D341Med (cell line): Measurements from ENCODE around the gene MCF2L.
"Not testable (repeated sequence)": the region's sequence is repeated elsewhere in the genome, so short reads cannot be mapped to it uniquely, and the experiment has no call there.

Experiments
- DNase-seq: peaks from one replicate; pipeline ENCODE4 v3.0.0; 2012; ENCODE audit warnings: low spot score

The MCF2L gene

DNA sequence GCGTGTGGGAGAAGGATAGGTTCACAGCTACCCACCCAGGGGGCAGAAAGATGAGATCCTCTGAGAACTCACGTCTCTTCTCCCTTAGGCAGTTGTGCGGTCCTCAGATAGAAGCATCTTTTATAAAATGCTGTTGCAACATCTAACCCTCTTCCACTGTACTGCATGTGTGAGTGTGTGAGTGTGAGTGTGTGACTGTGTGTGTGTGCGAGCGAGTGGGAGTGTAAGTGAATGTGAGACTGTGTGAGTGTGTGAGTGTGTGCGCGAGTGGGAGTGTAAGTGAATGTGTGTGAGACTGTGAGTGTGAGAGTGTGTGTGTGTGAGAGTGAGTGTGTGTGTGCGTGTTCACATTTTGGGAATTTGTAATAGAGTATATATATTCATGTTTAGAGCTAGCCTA, 81.0 kb downstream of the MCF2L start:
- no peak for DNase-seq

GRCh38 chr13:113050734-113051431, 81.9 kb downstream of the MCF2L start:
- no peak for DNase-seq

DNA sequence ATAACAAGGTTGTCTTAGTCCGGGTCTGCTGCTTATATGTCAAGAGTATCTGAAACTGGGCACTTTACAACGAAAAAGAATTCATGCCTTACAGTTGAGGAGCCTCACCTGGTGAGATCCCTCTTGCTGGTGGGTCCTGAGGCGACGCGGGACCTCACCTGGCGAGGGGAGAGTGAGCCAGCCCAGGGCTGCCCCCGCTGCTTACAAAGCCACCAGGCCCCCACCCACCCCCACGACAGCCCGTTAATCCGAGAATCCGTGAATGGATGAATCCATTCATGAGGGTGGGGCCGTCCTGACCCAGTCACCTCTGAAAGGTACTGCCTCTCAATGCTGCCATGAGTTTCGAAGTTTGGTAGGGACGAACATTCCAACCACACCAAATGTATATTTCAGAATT, 82.6 kb downstream of the MCF2L start:
- DNase-seq = no peak

DNA sequence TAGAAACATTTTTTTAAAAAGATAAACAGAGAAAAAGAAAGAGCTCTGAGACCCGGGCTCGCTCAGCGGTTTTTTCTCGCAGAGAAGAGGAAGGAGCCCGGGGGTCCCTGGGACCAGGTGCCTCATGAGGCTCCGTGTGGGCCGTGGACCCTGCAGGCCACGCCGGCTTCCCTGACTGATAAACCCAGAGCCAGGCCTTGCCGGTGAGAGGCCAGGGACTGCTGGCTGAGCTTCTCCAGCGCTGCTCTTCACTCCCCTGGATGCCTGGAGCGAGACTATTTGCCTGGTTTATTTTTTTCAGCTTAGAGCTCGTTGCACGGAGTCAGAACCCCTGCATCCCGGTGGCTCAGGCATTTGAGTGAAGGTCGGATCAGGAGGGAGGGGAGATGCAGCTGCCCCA, 83.2 kb downstream of the MCF2L start:
- no peak for DNase-seq

DNA sequence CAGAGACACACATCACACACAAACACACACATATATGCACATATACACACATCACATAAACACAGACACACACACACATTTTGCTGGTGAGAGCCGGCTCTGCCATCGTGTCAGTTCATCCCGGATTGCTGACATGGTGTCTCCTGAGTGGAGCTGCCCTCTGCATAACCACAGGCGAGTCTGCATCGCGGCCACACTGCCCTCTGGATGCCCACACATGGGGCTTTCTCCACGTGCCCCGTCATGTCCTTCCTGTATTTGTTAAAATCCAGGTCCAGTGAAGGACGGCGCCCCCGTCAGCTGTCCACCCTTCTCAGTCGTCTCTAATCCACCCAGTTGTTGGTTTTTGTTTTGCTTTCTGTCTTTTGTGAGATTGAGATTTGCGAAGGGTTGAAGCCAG, 84.0 kb downstream of the MCF2L start:
- DNase-seq = no peak

DNA sequence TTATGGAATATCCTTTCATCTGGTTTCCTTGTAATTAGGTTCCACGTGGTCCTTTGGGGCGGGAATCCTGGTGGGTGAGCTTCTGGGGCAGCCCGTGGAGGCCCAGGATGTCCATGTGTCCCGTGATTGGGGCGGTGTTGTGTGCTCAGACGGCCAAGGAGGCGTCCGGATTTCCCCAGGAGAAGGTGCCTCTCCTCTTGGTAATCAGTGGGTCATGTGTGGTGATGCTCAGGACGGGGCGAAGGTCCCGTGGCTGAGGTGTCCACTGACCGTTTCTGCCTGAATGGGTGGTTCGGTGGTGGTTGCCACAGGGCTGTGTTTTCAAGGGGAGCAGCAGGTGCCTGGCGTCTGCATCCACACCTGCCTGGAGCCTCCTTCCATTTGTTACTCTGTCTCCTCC, 84.4 kb downstream of the MCF2L start:
- DNase-seq = no peak

DNA sequence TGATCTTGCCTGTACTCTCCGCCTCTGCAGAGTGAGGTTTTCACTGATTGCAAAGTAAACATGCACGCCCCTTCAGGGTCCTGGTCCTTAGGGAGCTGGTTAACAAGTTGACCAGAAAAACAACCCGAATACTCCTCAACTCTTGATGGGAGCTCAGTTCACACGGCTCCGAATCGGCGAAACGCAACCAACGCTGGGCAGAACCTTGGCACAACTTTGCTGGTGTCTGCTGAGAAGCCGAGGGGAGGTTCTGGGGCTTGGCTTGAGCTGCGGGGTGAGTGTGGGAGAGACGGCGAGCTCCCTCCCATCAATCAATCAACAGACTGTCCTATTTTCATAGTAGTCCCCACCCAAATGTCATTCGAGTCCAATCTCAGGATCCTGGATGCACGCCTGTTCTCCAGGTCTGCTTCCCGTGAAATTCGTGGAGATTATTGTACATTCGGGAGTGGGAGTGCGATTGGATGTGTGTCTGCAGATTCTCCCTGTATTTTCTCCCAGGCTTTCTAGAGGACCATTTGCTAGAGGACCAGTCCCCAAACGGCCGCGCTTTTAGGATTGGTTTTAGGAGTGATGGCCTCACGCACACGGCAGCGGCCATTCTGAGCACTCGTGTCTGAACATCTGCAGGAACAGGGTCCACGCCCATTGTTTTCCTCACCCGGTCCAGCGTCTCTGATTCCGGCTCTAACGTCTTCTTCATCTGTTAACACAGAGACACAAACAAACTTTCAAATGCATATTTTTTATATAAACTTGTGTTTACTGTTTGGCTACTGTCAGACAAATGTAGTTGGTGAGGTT, 85.0 kb downstream of the MCF2L start:
- DNase-seq = no peak

DNA sequence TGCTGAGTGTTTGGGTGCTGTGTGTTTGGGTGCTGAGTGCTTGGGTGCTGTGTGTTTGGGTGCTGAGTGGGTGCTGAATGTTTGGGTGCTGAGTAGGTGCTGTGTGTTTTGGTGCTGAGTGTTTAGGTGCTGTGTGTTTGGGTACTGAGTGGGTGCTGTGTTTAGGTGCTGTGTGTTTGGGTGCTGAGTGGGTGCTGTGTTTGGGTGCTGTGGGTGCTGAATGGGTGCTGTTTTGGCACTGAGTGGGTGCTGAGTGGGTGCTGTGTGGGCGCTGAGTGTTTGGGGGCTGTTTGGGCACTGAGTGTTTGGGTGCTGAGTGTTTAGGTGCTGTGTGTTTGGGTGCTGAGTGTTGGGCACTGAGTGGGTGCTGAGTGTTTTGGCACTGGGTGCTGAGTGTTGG, 88.1 kb downstream of the MCF2L start:
- DNase-seq = no peak

- DNase-seq = not testable (repeated sequence)
These were observed 88.5 kb downstream of the MCF2L start for GRCh38 chr13:113057559-113057958.

DNA sequence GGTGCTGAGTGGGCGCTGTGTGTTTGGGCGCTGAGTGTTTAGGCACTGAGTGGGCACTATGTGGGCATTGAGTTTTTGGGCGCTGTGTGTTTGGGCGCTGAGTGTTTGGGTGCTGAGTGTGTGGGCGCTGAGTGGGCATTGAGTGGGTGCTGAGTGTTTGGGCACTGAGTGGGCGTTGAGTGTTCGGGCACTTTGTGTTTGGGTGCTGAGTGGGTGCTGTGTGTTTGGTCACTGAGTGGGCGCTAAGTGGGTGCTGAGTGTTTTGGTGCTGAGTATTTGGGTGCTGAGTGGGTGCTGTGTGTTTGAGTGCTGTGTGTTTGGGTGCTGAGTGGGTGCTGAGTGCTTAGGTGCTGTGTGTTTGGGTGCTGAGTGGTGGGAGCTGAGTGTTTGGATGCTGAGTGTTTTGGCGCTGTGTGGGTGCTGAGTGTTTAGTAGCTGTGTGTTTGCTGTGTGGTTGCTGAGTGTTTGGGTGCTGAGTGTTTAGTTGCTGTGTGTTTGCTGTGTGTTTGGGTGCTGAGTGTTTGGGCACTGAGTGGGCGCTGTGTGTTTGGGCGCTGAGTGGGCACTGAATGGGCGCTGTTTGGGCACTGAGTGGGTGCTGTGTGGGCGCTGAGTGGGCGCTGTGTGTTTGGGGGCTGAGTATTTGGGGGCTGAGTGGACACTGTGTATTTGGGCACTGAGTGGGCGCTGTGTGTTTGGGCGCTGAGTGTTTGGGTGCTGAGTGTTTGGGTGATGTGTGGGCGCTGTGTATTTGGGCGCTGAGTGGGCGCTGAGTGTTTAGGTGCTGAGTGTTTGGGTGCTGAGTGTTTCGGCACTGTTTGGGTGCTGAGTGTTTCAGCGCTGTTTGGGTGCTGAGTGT, 89.3 kb downstream of the MCF2L start:
- no peak for DNase-seq

DNA sequence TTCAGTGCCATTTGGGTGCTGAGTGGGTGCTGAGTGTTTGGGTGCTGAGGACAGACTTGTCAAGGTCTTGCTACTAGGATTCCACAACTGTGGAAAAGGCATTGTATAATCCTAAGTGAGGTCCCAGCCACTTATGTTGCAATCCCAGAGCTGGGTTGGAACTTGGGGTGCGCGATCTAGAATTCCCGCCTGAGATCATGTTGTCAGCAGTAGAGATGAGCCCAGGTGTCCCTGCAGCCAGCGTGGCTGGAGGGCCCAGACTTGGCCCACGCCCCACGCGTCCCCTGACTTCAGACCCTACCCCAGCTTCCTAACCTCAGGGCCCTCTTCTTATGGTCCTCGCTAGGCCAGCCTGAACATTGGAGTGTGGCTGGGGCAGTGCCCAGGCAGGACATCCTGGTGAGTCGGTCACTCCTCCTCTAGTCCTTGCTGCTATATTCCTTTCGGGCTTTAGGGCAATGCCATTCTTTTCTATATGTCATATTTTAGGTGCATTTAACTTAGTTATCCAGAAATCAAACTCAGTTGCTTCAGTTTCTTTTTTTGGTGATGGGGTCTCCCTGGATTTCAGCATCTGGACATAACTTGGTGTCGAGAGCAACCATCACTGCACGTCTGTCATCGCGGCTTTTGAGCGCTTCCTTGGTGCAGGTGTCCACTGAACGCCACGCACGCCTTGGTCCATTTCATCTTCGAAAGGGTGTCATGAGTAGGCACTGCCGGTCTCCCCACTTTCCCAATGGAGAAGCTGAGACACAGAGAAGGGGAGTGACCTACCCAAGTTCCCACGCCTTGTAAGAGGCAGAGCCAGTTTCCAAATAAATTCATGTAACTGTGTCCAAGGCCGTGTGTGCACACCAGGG, 90.2 kb downstream of the MCF2L start:
- no peak for DNase-seq

DNA sequence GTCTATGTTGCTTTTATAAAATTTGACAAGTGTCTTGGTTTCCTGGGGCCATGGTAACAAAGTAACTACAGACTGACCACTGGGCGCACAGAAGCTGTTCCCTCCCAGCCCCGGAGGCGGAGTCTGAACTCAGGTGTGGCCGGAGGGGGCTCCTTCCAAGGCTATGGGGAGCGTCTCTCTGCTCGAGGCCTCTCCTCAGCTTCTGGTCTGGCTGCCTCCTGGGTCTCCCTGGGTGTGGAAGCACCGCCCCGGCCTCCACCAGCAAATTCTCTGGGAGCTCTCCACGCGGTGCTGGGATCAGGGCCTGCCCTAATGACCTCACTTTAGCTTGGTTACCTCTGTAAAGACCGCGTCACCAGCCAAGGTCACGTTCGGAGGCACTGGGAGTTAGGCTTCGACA, 90.9 kb downstream of the MCF2L start:
- DNase-seq = no peak

- no peak for DNase-seq
These were observed 91.7 kb downstream of the MCF2L start for GRCh38 chr13:113060557-113061270.

DNA sequence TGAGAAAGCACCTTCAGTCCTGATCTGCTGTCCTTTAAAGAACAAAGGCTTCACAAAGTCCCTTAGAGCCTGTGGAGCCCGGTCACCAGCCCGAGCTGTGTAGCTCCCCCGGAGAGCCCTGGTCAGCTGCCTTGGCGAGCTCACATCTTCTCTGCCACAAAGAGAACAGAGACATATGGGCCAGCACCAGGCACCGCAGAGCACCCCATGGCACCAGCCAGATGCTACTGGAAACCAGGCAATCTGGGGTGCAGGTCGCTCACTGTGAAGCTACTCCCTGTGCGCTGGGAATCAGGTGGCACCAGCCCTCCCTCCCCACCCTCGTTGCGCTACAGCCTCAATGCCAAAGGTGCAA, 92.2 kb downstream of the MCF2L start:
- DNase-seq = no peak

DNA sequence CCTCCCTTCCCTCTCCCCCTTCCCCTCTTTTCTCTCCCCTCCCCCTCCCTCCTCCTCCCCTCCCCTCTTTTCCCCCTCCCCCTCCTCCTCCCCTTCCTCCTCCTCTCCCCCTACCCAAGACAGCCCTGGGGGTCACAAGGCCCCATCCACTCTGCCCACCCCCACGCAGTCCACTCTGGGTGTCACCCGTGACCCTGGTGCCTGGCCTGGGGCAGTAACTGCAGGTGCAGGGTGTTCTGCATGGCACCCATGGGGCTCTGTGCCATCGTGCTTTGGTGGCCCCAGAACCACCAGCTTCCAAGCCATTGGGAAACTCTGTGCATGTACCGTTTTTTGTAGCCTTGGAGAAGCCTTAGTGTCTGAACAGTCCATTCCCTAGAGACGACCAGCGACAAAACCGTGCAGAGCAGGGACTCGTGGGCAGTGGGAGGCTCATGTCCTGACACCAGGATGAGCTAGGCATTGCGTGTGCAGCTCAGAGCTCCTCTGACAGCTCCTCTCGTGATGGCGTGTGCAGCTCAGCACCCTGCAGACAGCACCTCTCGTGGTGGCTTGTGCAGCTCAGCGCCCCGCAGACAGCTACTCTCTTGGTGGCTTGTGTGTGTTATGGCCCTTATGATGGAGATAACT, 92.9 kb downstream of the MCF2L start:
- no peak for DNase-seq

- DNase-seq = no peak
These were observed 93.7 kb downstream of the MCF2L start for GRCh38 chr13:113062691-113063090.

DNA sequence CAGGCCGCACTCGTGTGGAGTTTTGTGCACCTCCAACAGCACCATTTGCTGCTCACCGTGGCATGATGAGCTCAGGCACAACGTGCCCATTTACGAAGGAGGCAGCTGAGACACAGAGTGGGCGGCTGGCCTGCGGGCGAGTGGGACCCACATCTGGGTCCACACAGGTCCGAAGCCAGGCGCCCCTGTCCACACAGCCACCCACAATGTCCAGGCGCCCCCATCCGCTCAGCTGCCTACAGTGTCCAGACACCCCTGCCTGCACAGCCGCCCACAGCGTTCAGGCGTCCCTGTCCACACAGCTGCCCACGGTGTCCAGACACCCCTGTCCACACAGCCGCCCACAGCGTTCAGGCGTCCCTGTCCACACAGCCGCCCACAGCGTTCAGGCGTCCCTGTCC, 94.1 kb downstream of the MCF2L start:
- DNase-seq = no peak

DNA sequence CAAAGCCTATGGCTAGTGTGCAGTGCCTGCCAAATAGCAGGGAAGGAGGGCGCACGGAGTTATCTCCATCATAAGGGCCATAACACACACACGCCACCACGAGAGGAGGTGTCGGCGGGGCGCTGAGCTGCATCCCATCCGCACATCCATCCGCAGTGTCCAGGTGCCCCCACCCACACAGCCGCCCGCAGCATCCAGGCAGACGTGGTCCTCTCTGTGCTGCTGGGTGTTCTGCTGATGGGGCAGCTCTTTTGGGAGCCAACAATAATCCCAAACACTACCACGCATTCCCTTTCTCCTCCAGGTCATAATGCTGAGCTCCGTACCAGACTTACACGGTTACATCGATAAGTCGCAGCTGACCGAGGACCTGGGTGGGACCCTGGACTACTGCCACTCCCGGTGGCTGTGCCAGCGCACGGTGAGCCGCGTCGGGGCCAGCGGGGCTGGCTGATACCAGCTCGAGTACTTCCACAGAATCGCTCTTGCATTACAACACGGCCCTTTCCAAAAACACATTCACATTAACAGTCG, 95.1 kb downstream of the MCF2L start:
- DNase-seq = no peak

DNA sequence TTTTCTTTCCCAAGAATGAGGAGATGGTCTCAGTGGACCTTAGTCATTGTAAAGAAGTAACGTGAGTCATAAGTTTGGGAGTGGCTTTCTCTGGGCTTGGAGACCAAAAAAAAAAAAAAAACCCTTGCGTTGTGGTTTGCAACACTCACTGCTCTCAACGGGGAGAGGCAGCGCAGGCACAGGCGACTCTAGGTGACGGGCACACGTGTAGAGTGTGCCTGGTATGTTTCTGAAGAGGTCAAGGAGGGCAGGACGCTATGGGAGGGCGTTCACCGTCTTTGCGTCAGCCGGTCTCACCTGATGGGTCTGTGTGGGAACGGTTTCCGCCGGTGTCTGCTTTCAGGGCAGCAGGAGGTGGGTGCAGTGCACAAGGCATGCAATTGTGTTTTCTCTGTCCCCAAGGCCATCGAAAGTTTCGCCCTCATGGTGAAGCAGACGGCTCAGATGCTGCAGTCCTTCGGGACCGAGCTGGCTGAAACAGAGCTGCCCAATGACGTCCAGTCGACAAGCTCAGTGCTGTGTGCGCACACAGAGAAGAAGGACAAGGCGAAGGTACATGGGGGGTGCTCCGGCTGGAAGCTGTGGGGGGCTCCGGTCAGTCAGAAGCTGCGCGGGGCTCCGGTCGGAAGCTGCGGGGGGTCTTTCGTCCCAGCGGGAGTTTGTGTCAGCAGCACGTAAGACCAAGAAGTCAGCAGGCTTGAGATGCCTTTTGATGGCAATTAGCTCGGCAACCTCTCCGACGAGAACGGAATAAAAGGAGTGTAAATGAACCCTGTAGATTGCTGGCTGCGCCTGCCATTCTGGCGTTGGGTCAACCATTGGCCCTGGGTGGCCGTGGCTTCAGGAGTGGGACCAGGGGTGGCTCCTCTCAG, 95.8 kb downstream of the MCF2L start:
- no peak for DNase-seq
